Left lung (tissue), 10 donors: ENCODE results near the gene GSDMA. TPM values are rescaled to one million over a fixed set of nuclear protein-coding genes. Genes with fewer than 3 reads are reported as not detected.
"Not testable (repeated sequence)": the region's sequence is repeated elsewhere in the genome, so short reads cannot be mapped to it uniquely, and the experiment has no call there.

ENCODE experiments used
- ATAC-seq: fragments of 200-7000 bp; cut with Tn5 transposase; one replicate; pipeline ENCODE4 v1.9.1; 2020; ENCODE audit warnings: moderate library complexity
- DNase-seq, 4 donors: peaks; one replicate each; pipeline ENCODE4 v3.0.0-alpha.2; 2013 to 2020
- H3K27ac ChIP-seq, 2 donors: fragments of 200-600 bp; sonication (generic) in 1 of 2; one replicate each; pipeline versions ENCODE4 v1.5.0 to v1.8.0; 2020 to 2021
- H3K27me3 ChIP-seq, 2 donors: fragments of 200-600 bp; sonication (generic) in 1 of 2; one replicate each; pipeline versions ENCODE4 v1.5.0 to v1.8.0; 2020 to 2021
- H3K36me3 ChIP-seq, 2 donors: fragments of 200-600 bp; sonication (generic) in 1 of 2; one replicate each; pipeline versions ENCODE4 v1.5.0 to v1.8.0; 2020 to 2021
- H3K4me1 ChIP-seq, 2 donors: fragments of 200-600 bp; one replicate each; pipeline ENCODE4 v1.8.0; 2021
- H3K4me3 ChIP-seq, 2 donors: fragments of 200-600 bp; sonication (generic) in 1 of 2; one replicate each; pipeline versions ENCODE4 v1.5.0 to v1.8.0; 2020 to 2021; ENCODE audit warnings: mild to moderate bottlenecking in 1 of 2
- H3K9me3 ChIP-seq, 2 donors: fragments of 200-600 bp; sonication (generic) in 1 of 2; one replicate each; pipeline versions ENCODE4 v1.5.0 to v1.8.0; 2020 to 2021
- CTCF ChIP-seq, 2 donors: fragments of 200-600 bp; sonication (generic) in 1 of 2; IDR thresholded peaks; one replicate each; pipeline versions ENCODE4 v1.5.0 to v1.8.0; 2021; ENCODE audit warnings: antibody characterized with exemption in 2 of 2
- intact Hi-C, 2 donors: fragments of 100-400 bp; cut with DNase I; formaldehyde crosslinking; loops; one replicate each; pipeline versions ENCODE4 v1.11.2 to v1.14.2; 2022
- polyA plus RNA-seq, 6 donors: library from polyadenylated mRNA; unstranded; fragments of 120-200 nt; gene quantifications; one replicate each; pipeline ENCODE4 v1.2.1, GENCODE V29; 2013; ENCODE audit not compliant: insufficient read length in 6 of 6
- total RNA-seq, 2 donors: library from RNA; stranded (reverse); fragmentation: NEBNext Ultra II Directional; extraction: Animal tissue kit (Norgen Biotek cat#: 25700); gene quantifications; one replicate each; pipeline ENCODE4 v1.2.1, GENCODE V29; 2021
- donor health status: DM: no; HTN: yes; CAD: no.
- donor health status: DM: no; HTN: no; CAD: no.

GSDMA gene
- total and polyA plus RNA-seq, 8 donors, result 0.57 to 1.3 (median 0.87) TPM; not detected in 1

- Histone ChIP-seq H3K4me1 (no peaks in the 10 kb centered on the region), H3K4me3 (no peak overlapping the region), H3K9me3 (no peaks in the 10 kb centered on the region), H3K36me3 (peaks cover 0 to 76% of the 10 kb centered on the region in 2 donors), H3K27ac (no peak overlapping the region), H3K27me3 (no peaks in the 10 kb centered on the region)
- no peak for ATAC-seq
- no peak for TF ChIP-seq CTCF (IDR thresholded peaks at IDR 0.05)
- intact Hi-C loops, result no loop called here
- peak in 1 of 4 donors; percentile 6 for DNase-seq
Observed at GRCh38 chr17:39996162-39996561, 33.4 kb downstream of the GSDMA start.

GRCh38 chr17:39996800-39997199, 34.0 kb downstream of the GSDMA start:
- H3K27me3 ChIP-seq, result no peaks in the 10 kb centered on the region
- intact Hi-C loops, result no loop called here
- H3K4me1 ChIP-seq, result no peaks in the 10 kb centered on the region
- H3K4me3 ChIP-seq, result no peak overlapping the region
- TF ChIP-seq CTCF (IDR thresholded peaks at IDR 0.05), result no peak
- ATAC-seq (peak; percentile 14), DNase-seq (peak in 2 of 4 donors; percentile 43 to 72)
- no peak overlapping the region for H3K27ac ChIP-seq
- peaks cover 0 to 70% of the 10 kb centered on the region in 2 donors for H3K36me3 ChIP-seq
- no peaks in the 10 kb centered on the region for H3K9me3 ChIP-seq

GRCh38 chr17:39997543-39997942, 34.7 kb downstream of the GSDMA start:
- peaks cover 0 to 62% of the 10 kb centered on the region in 2 donors for H3K36me3 ChIP-seq
- no peaks in the 10 kb centered on the region for H3K9me3 ChIP-seq
- no peaks in the 10 kb centered on the region for H3K4me1 ChIP-seq
- no peaks in the 10 kb centered on the region for H3K27me3 ChIP-seq
- H3K4me3 ChIP-seq, result no peak overlapping the region
- no peak overlapping the region for H3K27ac ChIP-seq
- no peak for TF ChIP-seq CTCF (IDR thresholded peaks at IDR 0.05)
- DNase-seq, result peak in 1 of 4 donors; percentile 59
- no peak for ATAC-seq
- intact Hi-C loops, result no loop called here

- no peak for TF ChIP-seq CTCF (IDR thresholded peaks at IDR 0.05)
- ATAC-seq (peak; percentile 91), DNase-seq (peak in 1 of 4 donors; percentile 42)
- Histone ChIP-seq H3K9me3 (no peaks in the 10 kb centered on the region), H3K27ac (peak overlapping the region in 1 of 2 donors; percentile 33), H3K4me3 (no peak overlapping the region), H3K4me1 (no peaks in the 10 kb centered on the region), H3K27me3 (no peaks in the 10 kb centered on the region), H3K36me3 (peaks cover 0 to 47% of the 10 kb centered on the region in 2 donors)
- intact Hi-C loops, result no loop called here
Observed at GRCh38 chr17:39999067-39999466, 36.3 kb downstream of the GSDMA start.

GRCh38 chr17:40000161-40000560, 37.4 kb downstream of the GSDMA start:
- H3K36me3 ChIP-seq, result peaks cover 0 to 36% of the 10 kb centered on the region in 2 donors
- H3K9me3 ChIP-seq, result no peaks in the 10 kb centered on the region
- no peak overlapping the region for H3K4me3 ChIP-seq
- intact Hi-C loops, result no loop called here
- no peak for DNase-seq
- no peak for TF ChIP-seq CTCF (IDR thresholded peaks at IDR 0.05)
- H3K27ac ChIP-seq, result no peak overlapping the region
- no peaks in the 10 kb centered on the region for H3K4me1 ChIP-seq
- ATAC-seq, result no peak
- no peaks in the 10 kb centered on the region for H3K27me3 ChIP-seq

- H3K27ac ChIP-seq, H3K27me3 ChIP-seq, H3K4me3 ChIP-seq, H3K9me3 ChIP-seq, intact Hi-C loops, ATAC-seq, H3K4me1 ChIP-seq: not testable (repeated sequence)
- peaks cover 0 to 24% of the 10 kb centered on the region in 2 donors for H3K36me3 ChIP-seq
- peak in 1 of 4 donors; percentile 9 for DNase-seq
Observed at GRCh38 chr17:40001335-40001734, 38.5 kb downstream of the GSDMA start.
